Vagina (tissue), 2 donors: ENCODE results near the gene CD151. TPM values are rescaled to one million over a fixed set of nuclear protein-coding genes. Genes with fewer than 3 reads are reported as not detected.

ENCODE experiments used
- DNase-seq, 2 donors: peaks; one replicate each; pipeline ENCODE4 v3.0.0-alpha.2; 2017; ENCODE audit errors: extremely low spot score in 2 of 2
- H3K27ac ChIP-seq: fragments of 200-600 bp; sonication (generic); one replicate; pipeline ENCODE4 v1.5.1; 2019
- H3K27me3 ChIP-seq: fragments of 200-600 bp; sonication (generic); one replicate; pipeline ENCODE4 v1.5.1; 2019
- H3K36me3 ChIP-seq, 2 donors: fragments of 200-600 bp; sonication (generic); one replicate each; pipeline ENCODE4 v1.5.1; 2017 to 2019
- H3K4me1 ChIP-seq: fragments of 200-600 bp; sonication (generic); one replicate; pipeline ENCODE4 v1.5.1; 2019
- H3K4me3 ChIP-seq, 2 donors: fragments of 200-600 bp; sonication (generic); 1 replicate in 1 of 2; 2 replicates in 1 of 2; pipeline ENCODE4 v1.5.1; 2016 to 2019
- H3K9me3 ChIP-seq: fragments of 200-600 bp; sonication (generic); one replicate; pipeline ENCODE4 v1.5.1; 2019
- POLR2A ChIP-seq, 2 donors: fragments of 450-650 bp; IDR thresholded peaks; one replicate each; pipeline ENCODE4 v1.6.1; 2017; ENCODE audit warnings: antibody characterized with exemption in 2 of 2, mild to moderate bottlenecking in 2 of 2, moderate library complexity in 2 of 2
- POLR2AphosphoS5 ChIP-seq, 2 donors: sonication (generic); formaldehyde crosslinking; IDR thresholded peaks; one replicate each; pipeline ENCODE4 v1.9.0; 2017; ENCODE audit warnings: antibody characterized with exemption in 2 of 2, mild to moderate bottlenecking in 2 of 2, low read depth in 1 of 2; ENCODE audit not compliant: insufficient read depth in 1 of 2
- intact Hi-C: fragments of 100-400 bp; cut with DNase I; formaldehyde crosslinking; loops from one replicate; pipeline ENCODE4 v1.15.1; 2023
- total RNA-seq: library from RNA; depleted of rRNA; stranded (reverse); fragments of >200 nt; gene quantifications from one replicate; pipeline ENCODE4 v1.2.3, GENCODE V29; 2016
- TF ChIP-seq, protein P1 (sequence below), 3 experiments: fragments of 450-650 bp in 2 of 3; fragments of 200-600 bp in 1 of 3; sonication (generic) in 1 of 3; IDR thresholded peaks; one replicate each; pipeline ENCODE4 v1.5.1; 2017 to 2019; ENCODE audit warnings: antibody characterized with exemption in 3 of 3, mild to moderate bottlenecking in 2 of 3, moderate library complexity in 2 of 3

Gene CD151
- total RNA-seq, 1 donor from 2014 or later = 150 TPM

DNA sequence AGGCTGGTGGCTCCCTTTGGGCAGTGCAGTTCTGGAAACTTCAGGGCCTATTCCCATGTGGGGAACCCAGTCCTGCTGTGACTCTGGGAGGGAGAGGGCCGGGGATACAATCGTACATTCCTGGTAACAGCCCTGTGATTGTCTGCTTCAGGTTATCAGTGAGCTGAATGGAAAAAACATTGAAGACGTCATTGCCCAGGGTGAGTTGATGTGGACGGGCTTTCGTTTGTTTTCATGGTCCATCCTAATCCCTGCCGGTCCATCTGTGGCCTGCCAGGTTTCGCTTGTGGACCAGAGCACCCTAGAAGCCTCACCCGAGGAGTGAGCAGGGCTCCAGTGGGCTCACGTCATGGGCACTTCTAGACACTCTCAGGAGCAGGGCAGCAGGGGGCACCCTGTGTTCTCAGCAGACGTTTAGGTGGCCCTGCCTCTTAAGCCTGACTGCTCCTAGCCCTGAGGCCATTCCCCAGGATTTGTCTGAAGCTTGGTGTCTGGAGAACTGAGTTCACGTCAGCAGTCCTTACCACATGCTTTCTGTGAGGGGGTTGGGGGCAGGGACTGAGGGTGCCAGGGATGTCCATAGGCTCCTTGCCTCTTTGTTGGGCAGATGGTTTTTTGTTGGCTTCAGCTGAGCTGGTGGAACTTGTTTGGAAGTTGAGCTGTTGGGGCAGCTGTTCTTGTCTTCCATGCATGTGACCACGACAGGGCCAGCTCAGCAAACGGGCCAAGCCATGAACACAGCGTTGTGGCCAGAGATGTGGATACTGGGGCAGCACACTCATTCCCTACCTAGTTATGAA is 21.1 kb upstream of the CD151 start:
- Histone ChIP-seq H3K27ac (no peak overlapping the region), H3K9me3 (no peaks in the 10 kb centered on the region), H3K36me3 (peaks cover 0 to 30% of the 10 kb centered on the region in 2 donors), H3K4me3 (peak overlapping the region in 1 of 2 donors; percentile 98), H3K27me3 (no peaks in the 10 kb centered on the region), H3K4me1 (peaks cover 33% of the 10 kb centered on the region)
- TF ChIP-seq, protein P1, sequence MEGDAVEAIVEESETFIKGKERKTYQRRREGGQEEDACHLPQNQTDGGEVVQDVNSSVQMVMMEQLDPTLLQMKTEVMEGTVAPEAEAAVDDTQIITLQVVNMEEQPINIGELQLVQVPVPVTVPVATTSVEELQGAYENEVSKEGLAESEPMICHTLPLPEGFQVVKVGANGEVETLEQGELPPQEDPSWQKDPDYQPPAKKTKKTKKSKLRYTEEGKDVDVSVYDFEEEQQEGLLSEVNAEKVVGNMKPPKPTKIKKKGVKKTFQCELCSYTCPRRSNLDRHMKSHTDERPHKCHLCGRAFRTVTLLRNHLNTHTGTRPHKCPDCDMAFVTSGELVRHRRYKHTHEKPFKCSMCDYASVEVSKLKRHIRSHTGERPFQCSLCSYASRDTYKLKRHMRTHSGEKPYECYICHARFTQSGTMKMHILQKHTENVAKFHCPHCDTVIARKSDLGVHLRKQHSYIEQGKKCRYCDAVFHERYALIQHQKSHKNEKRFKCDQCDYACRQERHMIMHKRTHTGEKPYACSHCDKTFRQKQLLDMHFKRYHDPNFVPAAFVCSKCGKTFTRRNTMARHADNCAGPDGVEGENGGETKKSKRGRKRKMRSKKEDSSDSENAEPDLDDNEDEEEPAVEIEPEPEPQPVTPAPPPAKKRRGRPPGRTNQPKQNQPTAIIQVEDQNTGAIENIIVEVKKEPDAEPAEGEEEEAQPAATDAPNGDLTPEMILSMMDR (IDR thresholded peaks at IDR 0.05) = no peak
- TF ChIP-seq POLR2A (IDR thresholded peaks at IDR 0.05) = no peak
- no peak for TF ChIP-seq POLR2AphosphoS5 (IDR thresholded peaks at IDR 0.05; ENCODE audit: insufficient read depth in 1 of 2, low read depth in 1 of 2)
- intact Hi-C loops = no loop called here
- DNase-seq = no peak

DNA sequence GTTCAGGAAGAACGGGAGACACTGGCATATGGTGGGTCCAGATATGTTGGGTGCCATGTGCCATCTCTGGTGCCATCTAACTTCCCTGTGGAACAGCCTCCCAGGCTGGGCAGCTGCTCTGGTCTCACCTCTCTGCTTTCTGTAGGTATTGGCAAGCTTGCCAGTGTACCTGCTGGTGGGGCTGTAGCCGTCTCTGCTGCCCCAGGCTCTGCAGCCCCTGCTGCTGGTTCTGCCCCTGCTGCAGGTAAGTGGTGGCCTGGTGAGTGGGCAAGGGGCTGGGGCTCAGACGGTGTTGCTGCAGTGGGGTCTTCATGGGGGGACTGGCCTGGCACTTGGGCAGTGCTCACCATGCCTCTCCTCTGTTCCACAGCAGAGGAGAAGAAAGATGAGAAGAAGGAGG is 20.4 kb upstream of the CD151 start:
- no peaks in the 10 kb centered on the region for H3K9me3 ChIP-seq

DNA sequence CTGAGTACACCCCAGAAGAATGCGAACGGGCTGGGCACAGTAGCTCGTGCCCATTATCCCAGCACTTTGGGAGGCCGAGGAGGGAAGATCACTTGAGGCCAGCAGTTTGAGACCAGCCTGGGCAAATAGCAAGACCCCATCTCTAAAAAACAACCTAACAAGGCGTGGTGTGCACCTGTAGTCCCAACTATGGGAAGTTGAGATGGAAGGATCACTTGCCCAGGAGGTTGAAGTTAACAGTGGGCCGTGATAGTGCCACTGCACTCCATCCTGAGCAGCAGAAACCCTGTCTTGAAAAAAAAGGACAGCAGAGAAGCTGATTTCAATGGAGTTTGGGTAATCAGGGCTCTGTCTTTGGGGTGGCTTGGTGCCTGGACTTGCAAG is 19.7 kb upstream of the CD151 start:
- Histone ChIP-seq H3K4me1 (peaks cover 33% of the 10 kb centered on the region), H3K27ac (no peak overlapping the region), H3K27me3 (no peaks in the 10 kb centered on the region), H3K9me3 (no peaks in the 10 kb centered on the region), H3K4me3 (no peak overlapping the region), H3K36me3 (peaks cover 0 to 30% of the 10 kb centered on the region in 2 donors)
- DNase-seq = no peak
- TF ChIP-seq, protein P1 (IDR thresholded peaks at IDR 0.05) = no peak
- TF ChIP-seq POLR2A (IDR thresholded peaks at IDR 0.05) (no peak), POLR2AphosphoS5 (IDR thresholded peaks at IDR 0.05; ENCODE audit: insufficient read depth in 1 of 2, low read depth in 1 of 2) (no peak)
- intact Hi-C loops = no loop called here

More for the DNA sequence above, 20.4 kb upstream of the CD151 start:
- Histone ChIP-seq H3K36me3 (peaks cover 0 to 30% of the 10 kb centered on the region in 2 donors), H3K4me3 (no peak overlapping the region), H3K27me3 (no peaks in the 10 kb centered on the region), H3K27ac (no peak overlapping the region), H3K4me1 (peaks cover 33% of the 10 kb centered on the region)
- no peak for DNase-seq
- TF ChIP-seq POLR2A (IDR thresholded peaks at IDR 0.05) (no peak), POLR2AphosphoS5 (IDR thresholded peaks at IDR 0.05; ENCODE audit: insufficient read depth in 1 of 2, low read depth in 1 of 2) (no peak)
- TF ChIP-seq, protein P1 (IDR thresholded peaks at IDR 0.05) = no peak
- intact Hi-C loops = no loop called here

DNA sequence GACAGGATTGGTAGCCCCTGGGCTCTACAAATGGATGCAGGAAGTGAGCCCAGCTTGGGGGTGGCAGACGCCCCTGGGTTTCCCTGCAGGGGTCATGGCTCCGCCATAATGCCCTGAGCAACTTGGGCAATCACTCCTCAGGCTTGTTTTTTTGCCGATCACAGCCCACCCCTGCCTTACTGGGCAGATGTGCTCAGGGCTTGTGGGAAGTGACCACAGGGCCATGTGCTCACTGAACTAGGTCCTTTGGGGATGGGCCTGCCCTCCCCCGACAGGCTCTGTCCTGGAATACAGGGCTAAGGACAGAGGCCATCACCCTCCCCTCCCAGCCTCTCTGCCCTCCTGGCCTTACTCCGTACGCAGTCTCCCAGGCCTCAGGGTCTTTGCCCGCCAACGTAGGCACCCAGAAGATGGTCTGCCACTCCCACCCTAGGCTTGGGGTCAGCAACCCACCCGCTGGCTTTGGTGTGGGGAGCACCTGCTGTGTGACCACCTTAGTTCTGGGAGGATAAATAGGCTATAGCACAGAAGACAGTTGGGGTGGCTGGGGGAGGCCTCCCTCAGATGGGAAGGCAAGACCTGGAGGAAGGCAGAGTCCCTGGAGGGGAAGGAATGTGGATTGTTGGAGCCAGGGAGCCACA is 19.2 kb upstream of the CD151 start:
- H3K4me1 ChIP-seq = peaks cover 33% of the 10 kb centered on the region

More for the DNA sequence above, 19.2 kb upstream of the CD151 start:
- intact Hi-C loops = no loop called here
- H3K4me3 ChIP-seq = no peak overlapping the region
- no peaks in the 10 kb centered on the region for H3K27me3 ChIP-seq
- DNase-seq = no peak
- TF ChIP-seq POLR2A (IDR thresholded peaks at IDR 0.05) = no peak
- TF ChIP-seq POLR2AphosphoS5 (IDR thresholded peaks at IDR 0.05; ENCODE audit: insufficient read depth in 1 of 2, low read depth in 1 of 2) = no peak
- TF ChIP-seq, protein P1 (IDR thresholded peaks at IDR 0.05) = no peak
- H3K36me3 ChIP-seq = peaks cover 0 to 30% of the 10 kb centered on the region in 2 donors
- no peaks in the 10 kb centered on the region for H3K9me3 ChIP-seq
- H3K27ac ChIP-seq = no peak overlapping the region
